ENCODE measurements around the gene TCERG1L.

TCERG1L gene

GRCh38 chr10:131226446-131227162 is 84.9 kb downstream of the TCERG1L start:
- no peak for DNase-seq (ENCODE audit: low read depth)

- no peak for DNase-seq (ENCODE audit: low read depth)
These were observed 87.4 kb downstream of the TCERG1L start for GRCh38 chr10:131224106-131224505.

GRCh38 chr10:131223422-131223821 is 88.1 kb downstream of the TCERG1L start:
- DNase-seq (ENCODE audit: low read depth): no peak

GRCh38 chr10:131222986-131223385 is 88.5 kb downstream of the TCERG1L start:
- DNase-seq (ENCODE audit: low read depth): no peak

- DNase-seq (ENCODE audit: low read depth): no peak
These were observed 89.8 kb downstream of the TCERG1L start for GRCh38 chr10:131221632-131222277.

GRCh38 chr10:131220601-131221171 is 90.8 kb downstream of the TCERG1L start:
- DNase-seq (ENCODE audit: low read depth): no peak

- no peak for DNase-seq (ENCODE audit: low read depth)
These were observed 91.5 kb downstream of the TCERG1L start for GRCh38 chr10:131219955-131220489.

- no peak for DNase-seq (ENCODE audit: low read depth)
These were observed 92.0 kb downstream of the TCERG1L start for GRCh38 chr10:131219584-131219886.

GRCh38 chr10:131218811-131219583 is 92.5 kb downstream of the TCERG1L start:
- DNase-seq (ENCODE audit: low read depth): no peak

GRCh38 chr10:131216681-131217230 is 94.8 kb downstream of the TCERG1L start:
- no peak for DNase-seq (ENCODE audit: low read depth)

- no peak for DNase-seq (ENCODE audit: low read depth)
These were observed 95.7 kb downstream of the TCERG1L start for GRCh38 chr10:131215776-131216175.

- DNase-seq (ENCODE audit: low read depth): no peak
These were observed 96.8 kb downstream of the TCERG1L start for GRCh38 chr10:131214521-131215244.

- DNase-seq (ENCODE audit: low read depth): no peak
These were observed 97.6 kb downstream of the TCERG1L start for GRCh38 chr10:131213741-131214505.

- DNase-seq (ENCODE audit: low read depth): no peak
These were observed 98.7 kb downstream of the TCERG1L start for GRCh38 chr10:131212763-131213325.

- DNase-seq (ENCODE audit: low read depth): no peak
These were observed 99.4 kb downstream of the TCERG1L start for GRCh38 chr10:131211965-131212619.

- DNase-seq (ENCODE audit: low read depth): no peak
These were observed 100.0 kb downstream of the TCERG1L start for GRCh38 chr10:131211559-131211958.

- no peak for DNase-seq (ENCODE audit: low read depth)
These were observed 100.4 kb downstream of the TCERG1L start for GRCh38 chr10:131211146-131211545.

GRCh38 chr10:131210181-131210580 is 101.3 kb downstream of the TCERG1L start:
- no peak for DNase-seq (ENCODE audit: low read depth)

- no peak for DNase-seq (ENCODE audit: low read depth)
These were observed 103.7 kb downstream of the TCERG1L start for GRCh38 chr10:131207584-131208532.

Data from stimulated activated CD8-positive, alpha-beta memory T cell treated with anti-CD3 and anti-CD28 coated beads, Interleukin-12 subunit alpha, Interleukin-12 subunit beta, amount 100 ng/mL, for 4 hours (primary cell).